Skeletal muscle satellite cell (primary cell): Measurements from ENCODE around the gene SYT2.
"Not testable (repeated sequence)": the region's sequence is repeated elsewhere in the genome, so short reads cannot be mapped to it uniquely, and the experiment has no call there.

Experiments
- H3K27me3 ChIP-seq: 2 replicates; pipeline ENCODE4 v1.7.0; 2013; ENCODE audit warnings: low read length; ENCODE audit not compliant: control insufficient read depth, insufficient read depth
- H3K36me3 ChIP-seq: 2 replicates; pipeline ENCODE4 v1.7.0; 2013; ENCODE audit warnings: mild to moderate bottlenecking, control low read depth, low read length; ENCODE audit not compliant: insufficient read depth
- H3K4me1 ChIP-seq: 2 replicates; pipeline ENCODE4 v1.7.0; 2013; ENCODE audit warnings: low read length; ENCODE audit not compliant: control insufficient read depth, insufficient read depth
- H3K4me2 ChIP-seq: 2 replicates; pipeline ENCODE4 v1.7.0; 2013; ENCODE audit warnings: mild to moderate bottlenecking, low read length
- H3K4me3 ChIP-seq: 2 replicates; pipeline ENCODE4 v1.7.0; 2013; ENCODE audit warnings: low read length
- H3K9ac ChIP-seq: 2 replicates; pipeline ENCODE4 v1.7.0; 2013; ENCODE audit warnings: mild to moderate bottlenecking, low read depth, low read length, moderate library complexity
- H3K9me3 ChIP-seq: replicated peaks from 2 replicates; pipeline ENCODE4 v1.7.0; 2013; ENCODE audit warnings: mild to moderate bottlenecking, control low read depth, low read length

The SYT2 gene

GRCh38 chr1:202625416-202626360 is 84.6 kb downstream of the SYT2 start:
- no peak overlapping the region for H3K4me2 ChIP-seq
- no peak overlapping the region for H3K4me3 ChIP-seq
- peaks cover 10% of the 10 kb centered on the region for H3K27me3 ChIP-seq
- peaks cover 10% of the 10 kb centered on the region for H3K4me1 ChIP-seq
- no peaks in the 10 kb centered on the region for H3K9me3 ChIP-seq
- H3K36me3 ChIP-seq: no peaks in the 10 kb centered on the region
- H3K9ac ChIP-seq: no peak overlapping the region

GRCh38 chr1:202624781-202625108 is 85.5 kb downstream of the SYT2 start:
- H3K9me3 ChIP-seq: no peaks in the 10 kb centered on the region
- no peaks in the 10 kb centered on the region for H3K36me3 ChIP-seq
- H3K9ac ChIP-seq: no peak overlapping the region
- H3K4me3 ChIP-seq: no peak overlapping the region
- no peak overlapping the region for H3K4me2 ChIP-seq
- peaks cover 10% of the 10 kb centered on the region for H3K4me1 ChIP-seq
- peaks cover 9% of the 10 kb centered on the region for H3K27me3 ChIP-seq

GRCh38 chr1:202624088-202624780 is 86.0 kb downstream of the SYT2 start:
- no peak overlapping the region for H3K4me2 ChIP-seq
- no peaks in the 10 kb centered on the region for H3K9me3 ChIP-seq
- H3K27me3 ChIP-seq: peaks cover 9% of the 10 kb centered on the region
- no peak overlapping the region for H3K4me3 ChIP-seq
- no peaks in the 10 kb centered on the region for H3K36me3 ChIP-seq
- peaks cover 11% of the 10 kb centered on the region for H3K4me1 ChIP-seq
- H3K9ac ChIP-seq: no peak overlapping the region

GRCh38 chr1:202623476-202623875 is 86.8 kb downstream of the SYT2 start:
- H3K4me2 ChIP-seq: peak overlapping the region; percentile 49
- H3K9ac ChIP-seq, H3K9me3 ChIP-seq, H3K36me3 ChIP-seq, H3K27me3 ChIP-seq, H3K4me3 ChIP-seq: not testable (repeated sequence)
- H3K4me1 ChIP-seq: peaks cover 18% of the 10 kb centered on the region

- Histone ChIP-seq H3K4me2 (peak overlapping the region; percentile 49), H3K27me3 (peaks cover 9% of the 10 kb centered on the region), H3K4me1 (peaks cover 22% of the 10 kb centered on the region), H3K9me3 (no peaks in the 10 kb centered on the region), H3K36me3 (no peaks in the 10 kb centered on the region), H3K4me3 (no peak overlapping the region), H3K9ac (no peak overlapping the region)
Measured at GRCh38 chr1:202623075-202623474, 87.2 kb downstream of the SYT2 start.

- no peaks in the 10 kb centered on the region for H3K36me3 ChIP-seq
- no peaks in the 10 kb centered on the region for H3K9me3 ChIP-seq
- no peak overlapping the region for H3K9ac ChIP-seq
- H3K4me2 ChIP-seq: no peak overlapping the region
- no peak overlapping the region for H3K4me3 ChIP-seq
- peaks cover 23% of the 10 kb centered on the region for H3K4me1 ChIP-seq
- peaks cover 6% of the 10 kb centered on the region for H3K27me3 ChIP-seq
Measured at GRCh38 chr1:202622388-202622787, 87.9 kb downstream of the SYT2 start.

GRCh38 chr1:202621446-202621845 is 88.8 kb downstream of the SYT2 start:
- H3K9me3 ChIP-seq: no peaks in the 10 kb centered on the region
- peaks cover 23% of the 10 kb centered on the region for H3K4me1 ChIP-seq
- no peak overlapping the region for H3K9ac ChIP-seq
- H3K36me3 ChIP-seq: no peaks in the 10 kb centered on the region
- H3K4me2 ChIP-seq: no peak overlapping the region
- H3K4me3 ChIP-seq: no peak overlapping the region
- H3K27me3 ChIP-seq: peaks cover 3% of the 10 kb centered on the region

- not testable (repeated sequence) for H3K36me3 ChIP-seq, H3K27me3 ChIP-seq, H3K9me3 ChIP-seq, H3K4me3 ChIP-seq, H3K9ac ChIP-seq, H3K4me2 ChIP-seq
- H3K4me1 ChIP-seq: peaks cover 37% of the 10 kb centered on the region
Measured at GRCh38 chr1:202620036-202620435, 90.2 kb downstream of the SYT2 start.

GRCh38 chr1:202619505-202619904 is 90.7 kb downstream of the SYT2 start:
- no peaks in the 10 kb centered on the region for H3K9me3 ChIP-seq
- no peak overlapping the region for H3K4me2 ChIP-seq
- H3K36me3 ChIP-seq: no peaks in the 10 kb centered on the region
- H3K9ac ChIP-seq: no peak overlapping the region
- peaks cover 3% of the 10 kb centered on the region for H3K27me3 ChIP-seq
- no peak overlapping the region for H3K4me3 ChIP-seq
- H3K4me1 ChIP-seq: peaks cover 42% of the 10 kb centered on the region

- not testable (repeated sequence) for H3K27me3 ChIP-seq, H3K9ac ChIP-seq, H3K9me3 ChIP-seq, H3K4me2 ChIP-seq, H3K4me3 ChIP-seq, H3K36me3 ChIP-seq
- H3K4me1 ChIP-seq: peaks cover 42% of the 10 kb centered on the region
Measured at GRCh38 chr1:202619012-202619411, 91.2 kb downstream of the SYT2 start.

GRCh38 chr1:202616355-202616915 is 93.8 kb downstream of the SYT2 start:
- peaks cover 32% of the 10 kb centered on the region for H3K4me1 ChIP-seq
- H3K4me3 ChIP-seq: no peak overlapping the region
- peaks cover 3% of the 10 kb centered on the region for H3K27me3 ChIP-seq
- H3K36me3 ChIP-seq: no peaks in the 10 kb centered on the region
- H3K4me2 ChIP-seq: no peak overlapping the region
- H3K9ac ChIP-seq: no peak overlapping the region
- H3K9me3 ChIP-seq: no peaks in the 10 kb centered on the region
